ENCODE measurements around the gene SARDH. TPM values are rescaled to one million over a fixed set of nuclear protein-coding genes. Genes with fewer than 3 reads are reported as not detected.

Gene SARDH
- total and polyA plus RNA-seq, 9 of the 15 experiments (the other 6 are each of a cell fraction or from before 2014, with no cell fraction given): 0.14 TPM; not detected in 8

GRCh38 chr9:133640580-133641395 is 97.4 kb downstream of the SARDH start:
- in situ Hi-C loops (cut with MboI) (no loop called here), intact Hi-C loops (cut with micrococcal nuclease) (no loop called here)
- Histone ChIP-seq H3K9me3 (replicated peaks; ENCODE audit: control insufficient read depth, insufficient read depth, low read depth, low read length) (no peaks in the 10 kb centered on the region), H3K4me1 (replicated peaks in 1 of 2; ENCODE audit: control insufficient read depth in 2 of 2, insufficient read depth in 2 of 2, low read length in 2 of 2) (no peaks in the 10 kb centered on the region), H3K79me2 (ENCODE audit: control insufficient read depth, insufficient read depth, low read length) (no peaks in the 10 kb centered on the region), H3K9me1 (ENCODE audit: control insufficient read depth, insufficient read depth, low read length) (peaks cover 3% of the 10 kb centered on the region), H4K20me1 (replicated peaks; ENCODE audit: control insufficient read depth, insufficient read depth, low read length) (peaks cover 14% of the 10 kb centered on the region), H3K4me3 (no peak overlapping the region), H2AFZ (ENCODE audit: low read depth, low read length) (no peak overlapping the region), H3K27me3 (ENCODE audit: control insufficient read depth in 2 of 2, insufficient read depth in 2 of 2, low read length in 2 of 2) (peaks cover 10 to 85% of the 10 kb centered on the region in 2 experiments; a peak in 4 of 5 replicates), H3K27ac (ENCODE audit: extremely low read depth, low read depth, low read length) (no peak overlapping the region), H3K9ac (ENCODE audit: insufficient read depth in 1 of 2, low read depth in 2 of 2, low read length in 2 of 2) (no peak overlapping the region), H3K36me3 (ENCODE audit: control insufficient read depth, insufficient read depth, low read length) (no peaks in the 10 kb centered on the region), H3K4me2 (ENCODE audit: insufficient read depth, low read length) (no peak overlapping the region)
- CTCF ChIA-PET (ENCODE audit: low intra/inter-chr PET ratio): no interaction called here
- no peak for ATAC-seq
- no TSS peak for BruUV-seq (replicated peaks)
- DNase-seq (ENCODE audit: extremely low read depth in 1 of 4, low spot score in 3 of 4): no peak
- FAIRE-seq: no peak
- WGBS (ENCODE audit: insufficient coverage, low coverage, missing lambda C conversion rate): 0% methylated on average over 13 of the region's 13 CpGs
- TF ChIP-seq NFIC (IDR thresholded peaks at IDR 0.05): peak; percentile 50
- TF ChIP-seq RNF2 (IDR thresholded peaks at IDR 0.05): no peak
- POLR2A ChIA-PET: interaction anchor here (0.6 kb wide), 1 partner anchor 8 kb away, joined by 4 read pairs; no protein-coding TSS in a partner anchor

DNA sequence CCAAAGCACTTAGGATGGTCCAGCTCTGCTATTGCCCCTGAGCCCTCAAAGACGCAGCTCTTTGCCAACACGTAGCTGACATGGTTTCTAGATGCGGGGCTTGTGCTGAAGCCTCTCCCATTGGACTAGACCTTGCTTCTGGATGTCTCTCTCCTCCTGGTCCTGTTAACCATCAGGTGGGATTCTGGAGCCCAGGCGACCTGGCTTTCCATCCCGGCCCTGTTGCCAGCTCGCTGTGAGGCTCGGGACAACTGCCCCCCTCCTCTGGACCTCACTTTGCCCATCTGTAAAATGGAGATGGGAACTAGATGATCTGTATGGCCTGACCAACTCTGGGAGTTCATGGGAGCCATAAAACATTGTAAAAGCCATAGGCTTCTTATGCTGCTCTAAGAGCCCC is 98.0 kb downstream of the SARDH start:
- TF ChIP-seq SETDB1 (IDR thresholded peaks at IDR 0.05; ENCODE audit: low read length): no peak
- no peak for TF ChIP-seq CBX8 (IDR thresholded peaks at IDR 0.05; ENCODE audit: borderline replicate concordance, extremely low read depth, low read depth, low read length, poor library complexity, severe bottlenecking)
- TF ChIP-seq PHB (CRISPR knock-in tag; IDR thresholded peaks at IDR 0.05): no peak
- ChIA-PET CTCF (ENCODE audit: low intra/inter-chr PET ratio) (no interaction called here), POLR2A (interaction anchor here (0.6 kb wide), 2 partner anchors 14 to 72 kb away, joined by 3 read pairs; no protein-coding TSS in a partner anchor)
- Histone ChIP-seq H3K9ac (ENCODE audit: insufficient read depth in 1 of 2, low read depth in 2 of 2, low read length in 2 of 2) (no peak overlapping the region), H3K4me3 (no peak overlapping the region), H3K9me3 (replicated peaks; ENCODE audit: control insufficient read depth, insufficient read depth, low read depth, low read length) (no peaks in the 10 kb centered on the region), H3K79me2 (ENCODE audit: control insufficient read depth, insufficient read depth, low read length) (no peaks in the 10 kb centered on the region), H4K20me1 (replicated peaks; ENCODE audit: control insufficient read depth, insufficient read depth, low read length) (peaks cover 14% of the 10 kb centered on the region), H3K9me1 (ENCODE audit: control insufficient read depth, insufficient read depth, low read length) (peaks cover 3% of the 10 kb centered on the region), H2AFZ (ENCODE audit: low read depth, low read length) (no peak overlapping the region), H3K36me3 (ENCODE audit: control insufficient read depth, insufficient read depth, low read length) (no peaks in the 10 kb centered on the region), H3K27me3 (ENCODE audit: control insufficient read depth in 2 of 2, insufficient read depth in 2 of 2, low read length in 2 of 2) (peaks cover 10 to 91% of the 10 kb centered on the region in 2 experiments; a peak in 4 of 5 replicates), H3K27ac (ENCODE audit: extremely low read depth, low read depth, low read length) (no peak overlapping the region), H3K4me1 (replicated peaks in 1 of 2; ENCODE audit: control insufficient read depth in 2 of 2, insufficient read depth in 2 of 2, low read length in 2 of 2) (no peaks in the 10 kb centered on the region), H3K4me2 (ENCODE audit: insufficient read depth, low read length) (no peak overlapping the region)
- intact Hi-C loops (cut with micrococcal nuclease): no loop called here
- in situ Hi-C loops (cut with MboI): no loop called here
- DNase-seq (ENCODE audit: extremely low read depth in 1 of 4, low spot score in 3 of 4): no peak
- no peak for ATAC-seq
- no TSS peak for BruUV-seq (replicated peaks)
- no peak for FAIRE-seq
- WGBS (ENCODE audit: insufficient coverage, low coverage, missing lambda C conversion rate): 0% methylated on average over 7 of the region's 7 CpGs
